Activated T-helper 2 cell treated with anti-CD3 and anti-CD28 coated beads, Interferon-gamma antibody, Interleukin-2, Interleukin-4, amounts not matched to agents 10 μg/mL and 5 μg/mL and 100 μg/mL, durations not matched to agents 14 hours and 24 hours and 36 hours (primary cell): ENCODE data around the gene ENO2. TPM values are rescaled to one million over a fixed set of nuclear protein-coding genes. Genes with fewer than 3 reads are reported as not detected.
"Not testable (repeated sequence)": the region's sequence is repeated elsewhere in the genome, so short reads cannot be mapped to it uniquely, and the experiment has no call there.

ENCODE experiments used
- DNase-seq: peaks from one replicate; pipeline ENCODE4 v3.0.0; 2021; ENCODE audit warnings: low spot score
- H3K27ac Mint-ChIP-seq: one replicate; pipeline ENCODE4 v1.8.0; 2021; ENCODE audit warnings: mixed read lengths
- H3K27me3 Mint-ChIP-seq: one replicate; pipeline ENCODE4 v1.8.0; 2021; ENCODE audit warnings: low read depth, mixed read lengths
- H3K36me3 Mint-ChIP-seq: one replicate; pipeline ENCODE4 v1.8.0; 2021; ENCODE audit warnings: low read depth, mixed read lengths
- H3K4me1 Mint-ChIP-seq: one replicate; pipeline ENCODE4 v1.8.0; 2021; ENCODE audit warnings: low read depth, mixed read lengths
- H3K4me3 Mint-ChIP-seq: one replicate; pipeline ENCODE4 v1.8.0; 2021; ENCODE audit warnings: low read depth, mild to moderate bottlenecking, moderate library complexity, mixed read lengths
- H3K9me3 Mint-ChIP-seq: one replicate; pipeline ENCODE4 v1.8.0; 2021; ENCODE audit warnings: mixed read lengths
- intact Hi-C: fragments of 100-400 bp; cut with micrococcal nuclease; formaldehyde crosslinking; loops from one replicate; pipeline ENCODE4 v1.15.1; 2023
- total RNA-seq: library from RNA; stranded (reverse); gene quantifications from 2 replicates; pipeline ENCODE4 v1.2.3, GENCODE V29; 2022

ENO2 gene
- 230 and 235 TPM in 2 replicates for total RNA-seq

DNA sequence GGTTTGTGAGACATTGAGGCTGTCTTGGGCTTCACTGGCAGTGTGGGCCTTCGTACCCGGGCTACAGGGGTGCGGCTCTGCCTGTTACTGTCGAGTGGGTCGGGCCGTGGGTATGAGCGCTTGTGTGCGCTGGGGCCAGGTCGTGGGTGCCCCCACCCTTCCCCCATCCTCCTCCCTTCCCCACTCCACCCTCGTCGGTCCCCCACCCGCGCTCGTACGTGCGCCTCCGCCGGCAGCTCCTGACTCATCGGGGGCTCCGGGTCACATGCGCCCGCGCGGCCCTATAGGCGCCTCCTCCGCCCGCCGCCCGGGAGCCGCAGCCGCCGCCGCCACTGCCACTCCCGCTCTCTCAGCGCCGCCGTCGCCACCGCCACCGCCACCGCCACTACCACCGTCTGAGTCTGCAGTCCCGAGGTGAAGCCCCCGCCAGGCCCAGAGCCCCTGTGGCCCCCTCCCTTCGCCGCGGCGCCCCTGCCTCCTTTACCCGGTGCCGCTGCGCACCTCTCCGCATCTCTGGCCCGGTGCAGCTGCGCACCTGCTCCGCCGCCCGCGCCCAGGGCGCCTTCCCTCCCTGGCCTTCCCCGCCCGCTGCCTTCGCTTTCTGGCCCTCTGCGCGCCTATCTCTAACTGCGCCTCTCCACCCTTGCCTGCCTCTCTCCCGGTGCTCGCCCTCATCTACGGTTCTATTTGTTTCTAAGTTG, at the start of gene ENO2:
Gene ENO2 (plus strand): TSS at position 335 of the 701 bp plus-strand sequence. CDS start 1,253 bp downstream, outside the sequence.
- Mint-ChIP-seq H3K36me3 (peaks cover 30% of the 10 kb centered on the region), H3K4me3 (peak within 1 kb of the TSS; percentile 93), H3K9me3 (no peaks in the 10 kb centered on the region), H3K4me1 (peaks cover 21% of the 10 kb centered on the region), H3K27ac (peak within 1 kb of the TSS; percentile 77), H3K27me3 (no peaks in the 10 kb centered on the region)
- intact Hi-C loops, result loop anchor here (1.0 to 2.0 kb wide), 2 partner anchors 10 to 42 kb away; partner anchors contain the start of genes LRRC23 and SPSB2
- peak; percentile 74 for DNase-seq

GRCh38 chr12:6865307-6865706, 49.1 kb upstream of the ENO2 start:
- peaks cover 80% of the 10 kb centered on the region for H3K36me3 Mint-ChIP-seq
- H3K4me3 Mint-ChIP-seq, H3K9me3 Mint-ChIP-seq, DNase-seq, H3K27ac Mint-ChIP-seq, H3K27me3 Mint-ChIP-seq, intact Hi-C loops: not testable (repeated sequence)
- H3K4me1 Mint-ChIP-seq, result peaks cover 26% of the 10 kb centered on the region

DNA sequence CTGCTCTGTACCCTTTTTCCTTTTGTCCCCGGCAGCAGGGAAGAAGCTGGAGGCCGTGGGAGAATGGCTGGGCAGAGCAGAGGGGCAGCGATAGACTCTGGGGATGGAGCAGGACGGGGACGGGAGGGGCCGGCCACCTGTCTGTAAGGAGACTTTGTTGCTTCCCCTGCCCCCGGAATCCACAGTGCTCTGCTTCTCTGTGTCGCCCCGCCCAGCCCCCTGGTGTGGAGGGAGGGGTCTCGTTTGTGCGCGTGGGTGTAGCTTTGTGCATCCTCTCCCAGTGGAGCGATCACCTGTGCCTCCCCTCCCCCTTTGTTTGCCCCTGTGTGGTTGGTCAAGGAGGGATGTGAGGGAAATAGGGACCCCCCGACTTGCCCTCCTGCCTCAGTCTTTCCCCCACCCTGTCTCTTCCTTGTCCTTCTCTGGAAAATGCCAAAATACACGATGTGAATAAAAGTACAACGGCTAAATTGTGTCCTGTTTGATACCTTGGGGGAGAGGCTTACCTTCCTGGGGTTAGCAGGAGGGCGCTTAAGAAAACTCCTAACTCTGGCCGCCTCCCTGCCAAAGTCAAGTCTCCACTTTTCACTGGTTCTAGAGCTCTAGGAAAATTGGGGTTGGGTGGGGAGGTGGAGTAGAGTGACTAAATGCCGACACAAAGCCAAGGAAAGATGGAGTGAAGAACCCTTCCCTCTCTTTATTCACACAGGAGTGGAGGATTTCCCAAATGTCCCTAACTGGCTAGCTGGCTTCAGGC, 48.0 kb upstream of the ENO2 start:
- no peaks in the 10 kb centered on the region for H3K27me3 Mint-ChIP-seq
- no peaks in the 10 kb centered on the region for H3K9me3 Mint-ChIP-seq
- H3K36me3 Mint-ChIP-seq, result peaks cover 80% of the 10 kb centered on the region
- no peak overlapping the region for H3K27ac Mint-ChIP-seq
- intact Hi-C loops, result no loop called here
- peak overlapping the region; percentile 95 for H3K4me3 Mint-ChIP-seq
- DNase-seq, result no peak
- H3K4me1 Mint-ChIP-seq, result peaks cover 36% of the 10 kb centered on the region

DNA sequence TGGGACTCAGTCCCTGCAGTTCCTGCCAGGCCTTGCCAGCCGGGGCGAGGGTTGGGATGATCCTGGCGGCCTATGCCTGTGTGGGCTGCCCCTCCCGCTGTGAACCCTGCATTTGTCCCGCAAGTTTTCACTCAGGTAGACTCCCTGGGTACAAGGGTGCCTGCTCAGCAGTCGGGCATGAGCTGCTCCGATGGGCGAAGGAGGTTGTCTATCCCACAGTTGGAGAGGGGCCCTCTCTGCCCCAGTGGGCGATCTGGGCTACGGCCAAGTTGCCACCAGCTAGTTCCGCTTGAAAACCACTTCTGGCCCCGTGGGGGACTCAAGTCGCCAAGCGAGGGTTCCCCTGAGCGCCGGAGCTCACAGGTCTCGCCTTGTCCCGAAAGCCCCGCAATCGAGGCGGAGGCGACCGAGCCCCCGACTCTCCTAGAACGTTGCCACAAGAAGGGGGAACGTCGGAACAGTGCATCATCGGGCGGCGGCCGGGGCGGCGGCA, 47.4 kb upstream of the ENO2 start:
- H3K27ac Mint-ChIP-seq, result peak overlapping the region; percentile 97

GRCh38 chr12:6867413-6868210, 46.8 kb upstream of the ENO2 start, which contains the start of gene TPI1:
Gene TPI1, plus strand, starts transcription at chr12:6867531. Its CDS starts 36 bp downstream, at chr12:6867567.
- intact Hi-C loops, result loop anchor here (1.0 kb wide), 1 partner anchor 15 kb away; the partner anchor contains the start of gene USP5
- peak within 1 kb of the TSS; percentile 95 for H3K4me3 Mint-ChIP-seq
- peak within 1 kb of the TSS; percentile 97 for H3K27ac Mint-ChIP-seq
- DNase-seq, result peak; percentile 76
- peaks cover 81% of the 10 kb centered on the region for H3K36me3 Mint-ChIP-seq
- no peaks in the 10 kb centered on the region for H3K27me3 Mint-ChIP-seq
- H3K9me3 Mint-ChIP-seq, result no peaks in the 10 kb centered on the region
- peaks cover 46% of the 10 kb centered on the region for H3K4me1 Mint-ChIP-seq

More for the DNA sequence above, 47.4 kb upstream of the ENO2 start:
- peak overlapping the region; percentile 95 for H3K4me3 Mint-ChIP-seq
- H3K4me1 Mint-ChIP-seq, result peaks cover 41% of the 10 kb centered on the region
- no peaks in the 10 kb centered on the region for H3K9me3 Mint-ChIP-seq
- intact Hi-C loops, result loop anchor here (1.0 kb wide), 1 partner anchor 15 kb away; the partner anchor contains the start of gene USP5
- no peaks in the 10 kb centered on the region for H3K27me3 Mint-ChIP-seq
- no peak for DNase-seq
- H3K36me3 Mint-ChIP-seq, result peaks cover 81% of the 10 kb centered on the region

GRCh38 chr12:6868211-6869048, 46.0 kb upstream of the ENO2 start:
- H3K4me1 Mint-ChIP-seq, result peaks cover 47% of the 10 kb centered on the region
- no peak for DNase-seq
- no peaks in the 10 kb centered on the region for H3K27me3 Mint-ChIP-seq
- H3K4me3 Mint-ChIP-seq, result peak overlapping the region; percentile 92
- peaks cover 81% of the 10 kb centered on the region for H3K36me3 Mint-ChIP-seq
- no peaks in the 10 kb centered on the region for H3K9me3 Mint-ChIP-seq
- H3K27ac Mint-ChIP-seq, result peak overlapping the region; percentile 84
- intact Hi-C loops, result no loop called here

DNA sequence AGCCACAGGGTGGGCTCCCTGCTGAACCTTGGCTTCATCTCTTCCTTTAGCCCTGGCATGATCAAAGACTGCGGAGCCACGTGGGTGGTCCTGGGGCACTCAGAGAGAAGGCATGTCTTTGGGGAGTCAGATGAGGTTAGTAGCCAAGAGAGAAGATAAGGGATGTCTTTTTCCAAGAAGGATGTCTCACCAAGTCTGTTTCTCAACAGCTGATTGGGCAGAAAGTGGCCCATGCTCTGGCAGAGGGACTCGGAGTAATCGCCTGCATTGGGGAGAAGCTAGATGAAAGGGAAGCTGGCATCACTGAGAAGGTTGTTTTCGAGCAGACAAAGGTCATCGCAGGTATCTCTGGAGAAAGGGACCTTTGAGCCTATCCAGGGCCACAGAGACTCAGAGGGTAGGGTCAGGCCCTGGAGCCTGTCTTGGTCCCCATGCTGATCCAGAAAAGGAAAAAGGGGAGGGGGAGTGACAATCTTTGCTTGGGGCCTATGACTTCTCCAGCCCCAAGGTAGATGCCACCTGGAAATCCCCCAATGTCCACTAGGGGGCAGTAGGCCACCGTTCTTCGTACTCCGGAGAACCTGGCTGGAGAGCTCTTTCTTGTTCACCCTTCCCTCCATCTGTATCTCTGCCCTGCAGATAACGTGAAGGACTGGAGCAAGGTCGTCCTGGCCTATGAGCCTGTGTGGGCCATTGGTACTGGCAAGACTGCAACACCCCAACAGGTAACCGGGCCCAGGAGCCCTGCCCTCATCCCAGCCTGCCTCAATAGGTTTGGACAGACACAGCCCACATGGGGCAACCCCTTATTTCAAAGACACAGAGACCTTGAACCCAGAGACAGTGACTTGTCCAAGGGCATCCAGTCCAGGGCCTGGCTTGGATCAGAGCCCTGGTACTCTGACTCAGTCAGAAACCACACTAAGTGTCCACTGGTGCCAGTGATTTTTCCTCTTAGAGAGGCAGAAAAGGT, 45.0 kb upstream of the ENO2 start:
- peak overlapping the region; percentile 84 for H3K27ac Mint-ChIP-seq
- intact Hi-C loops, result no loop called here
- no peaks in the 10 kb centered on the region for H3K27me3 Mint-ChIP-seq
- DNase-seq, result peak; percentile 79
- no peaks in the 10 kb centered on the region for H3K9me3 Mint-ChIP-seq
- peaks cover 50% of the 10 kb centered on the region for H3K4me1 Mint-ChIP-seq
- H3K4me3 Mint-ChIP-seq, result peak overlapping the region; percentile 92
- peaks cover 72% of the 10 kb centered on the region for H3K36me3 Mint-ChIP-seq

GRCh38 chr12:6870304-6870703, 44.1 kb upstream of the ENO2 start:
- intact Hi-C loops, result not testable (repeated sequence)
- peaks cover 55% of the 10 kb centered on the region for H3K4me1 Mint-ChIP-seq

DNA sequence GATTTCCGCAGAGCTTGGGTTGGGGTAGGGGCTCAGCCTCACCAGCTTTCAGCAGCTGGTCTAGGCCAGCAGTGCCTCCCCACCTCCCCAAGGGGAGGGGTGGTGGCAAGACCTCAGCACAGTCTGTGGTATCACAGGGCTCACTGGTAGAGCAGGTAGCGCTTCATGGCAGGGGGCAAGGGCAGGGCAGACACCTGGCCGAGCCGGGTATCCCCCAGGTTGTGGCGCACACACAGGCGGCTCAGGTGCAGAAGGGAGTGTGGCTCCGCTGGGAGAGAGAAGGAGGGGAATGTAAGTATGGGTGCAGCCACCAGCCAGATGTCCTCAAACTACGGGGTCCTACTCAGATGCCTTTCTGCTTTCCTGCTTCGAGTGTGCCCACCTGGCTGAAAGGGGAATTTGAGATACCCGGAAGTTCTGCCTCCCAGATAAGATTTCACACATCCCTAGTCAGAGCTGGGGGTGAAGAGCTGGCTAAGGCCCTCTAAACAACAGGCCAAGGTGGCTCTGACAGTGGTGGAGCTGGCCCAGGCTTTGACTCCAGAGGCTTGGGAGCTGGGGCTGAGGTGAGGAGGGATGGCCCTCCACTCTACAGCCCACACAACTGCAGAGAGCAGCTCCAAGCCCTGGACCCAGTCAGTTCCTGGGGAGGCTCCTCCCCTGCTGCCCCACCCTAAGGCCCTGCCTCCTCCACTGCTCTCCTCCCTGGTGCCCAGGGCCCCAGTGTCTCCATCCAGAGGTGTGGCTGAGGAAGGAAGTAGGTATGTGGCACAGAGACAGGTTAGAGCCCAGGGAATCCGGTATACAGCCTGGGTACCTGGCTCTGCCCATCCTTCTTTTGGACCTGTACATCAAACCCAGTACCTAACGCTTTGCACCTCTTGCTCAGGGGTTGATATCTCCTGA, 43.1 kb upstream of the ENO2 start:
- peak; percentile 45 for DNase-seq
- peaks cover 71% of the 10 kb centered on the region for H3K36me3 Mint-ChIP-seq
- intact Hi-C loops, result no loop called here
- H3K27me3 Mint-ChIP-seq, result no peaks in the 10 kb centered on the region
- H3K4me3 Mint-ChIP-seq, result peak overlapping the region; percentile 92
- H3K9me3 Mint-ChIP-seq, result no peaks in the 10 kb centered on the region
- H3K4me1 Mint-ChIP-seq, result peaks cover 59% of the 10 kb centered on the region
- peak overlapping the region; percentile 84 for H3K27ac Mint-ChIP-seq

More at GRCh38 chr12:6870304-6870703, 44.1 kb upstream of the ENO2 start:
- DNase-seq, H3K9me3 Mint-ChIP-seq, H3K27me3 Mint-ChIP-seq: not testable (repeated sequence)
- peaks cover 71% of the 10 kb centered on the region for H3K36me3 Mint-ChIP-seq
- peak overlapping the region; percentile 92 for H3K4me3 Mint-ChIP-seq
- peak overlapping the region; percentile 60 for H3K27ac Mint-ChIP-seq
